ENCODE measurements around the gene CYSLTR2.

Gene CYSLTR2, protein sequence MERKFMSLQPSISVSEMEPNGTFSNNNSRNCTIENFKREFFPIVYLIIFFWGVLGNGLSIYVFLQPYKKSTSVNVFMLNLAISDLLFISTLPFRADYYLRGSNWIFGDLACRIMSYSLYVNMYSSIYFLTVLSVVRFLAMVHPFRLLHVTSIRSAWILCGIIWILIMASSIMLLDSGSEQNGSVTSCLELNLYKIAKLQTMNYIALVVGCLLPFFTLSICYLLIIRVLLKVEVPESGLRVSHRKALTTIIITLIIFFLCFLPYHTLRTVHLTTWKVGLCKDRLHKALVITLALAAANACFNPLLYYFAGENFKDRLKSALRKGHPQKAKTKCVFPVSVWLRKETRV

DNA sequence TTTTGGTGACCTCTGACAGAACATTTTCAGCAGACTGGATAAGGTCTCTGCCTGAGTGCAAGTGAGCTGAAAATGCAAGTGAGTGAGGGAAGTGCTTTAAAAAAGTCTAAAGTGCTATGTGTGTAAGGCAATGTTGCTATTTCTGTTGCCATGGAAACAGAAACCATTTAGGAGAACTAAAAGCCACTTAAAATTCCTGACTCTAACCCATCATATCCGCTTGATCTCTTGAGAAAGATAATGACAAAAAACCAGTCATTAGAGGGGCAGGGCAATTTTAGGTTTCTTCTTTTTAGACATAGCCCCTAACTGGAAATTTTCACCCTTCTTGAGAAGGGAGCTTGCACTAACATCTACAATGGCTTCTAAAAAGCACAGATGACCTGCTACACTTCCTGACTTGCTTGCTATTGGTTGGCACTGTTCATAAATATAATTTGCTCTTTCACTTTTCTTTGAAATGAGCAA lies at the start of gene CYSLTR2:
TSS of gene CYSLTR2 (plus strand) at position 458 of the 468 bp plus-strand sequence. CDS start 52,889 bp downstream, outside the sequence.
- peak in 1 of 2 donors; percentile 91 for DNase-seq

DNA sequence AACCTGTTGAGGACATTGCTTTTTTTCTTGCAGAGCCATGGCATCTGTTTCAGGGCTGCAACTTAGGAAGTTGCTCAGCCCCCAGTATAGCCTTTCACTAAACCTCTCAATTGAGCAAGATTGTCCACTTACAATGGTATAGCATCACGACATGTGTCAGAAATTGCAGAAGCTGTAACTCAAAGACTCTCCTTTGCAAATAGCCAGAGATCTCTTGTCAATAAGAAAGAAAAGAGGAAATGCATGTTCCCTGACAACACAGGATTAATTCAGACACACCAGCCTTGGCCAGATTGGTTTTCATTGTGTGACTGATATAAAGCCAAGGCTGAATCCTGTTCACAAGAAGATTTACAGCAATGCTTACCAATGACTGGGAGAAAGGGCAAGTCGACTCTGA lies 38.7 kb upstream of the CYSLTR2 start:
- peak in 1 of 2 donors; percentile 58 for DNase-seq

DNA sequence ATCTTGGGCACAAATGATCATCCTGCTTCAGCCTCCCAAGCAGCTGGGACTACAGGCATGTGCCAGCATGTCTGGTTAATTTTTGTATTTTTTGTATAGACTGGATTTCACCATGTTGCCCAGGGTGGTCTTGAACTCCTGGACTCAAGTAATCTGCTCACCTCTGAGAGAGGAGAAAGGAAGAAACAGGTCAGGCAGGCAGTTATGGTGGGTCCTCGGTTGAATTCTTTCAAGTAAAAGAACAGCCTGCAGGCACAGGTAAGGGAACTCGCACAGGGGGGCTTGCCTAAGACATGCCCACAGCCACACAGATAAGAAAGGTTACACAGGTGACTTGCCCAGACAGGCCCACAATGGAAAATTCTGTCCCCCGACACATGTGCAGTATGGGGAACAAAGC lies 34.8 kb upstream of the CYSLTR2 start:
- no peak for DNase-seq

DNA sequence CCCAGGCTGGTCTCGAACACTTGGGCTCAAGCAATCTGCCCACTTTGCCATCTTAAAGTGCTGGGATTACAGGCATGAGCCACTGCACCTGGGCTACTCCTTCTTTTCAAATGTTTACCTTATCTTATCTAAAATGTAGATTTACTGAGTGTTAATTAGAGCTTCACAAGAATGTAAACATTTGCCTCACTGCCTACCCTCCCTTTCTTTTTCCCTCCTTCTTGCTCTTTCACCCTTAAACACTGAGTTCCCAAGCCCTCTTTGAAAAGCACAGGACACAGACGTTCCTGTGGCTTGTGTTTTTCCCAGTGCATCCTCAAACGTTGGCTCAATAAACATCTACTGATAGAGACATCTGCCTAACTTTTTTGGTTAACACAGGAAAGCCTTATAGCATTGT lies 32.7 kb upstream of the CYSLTR2 start:
- no peak for DNase-seq

DNA sequence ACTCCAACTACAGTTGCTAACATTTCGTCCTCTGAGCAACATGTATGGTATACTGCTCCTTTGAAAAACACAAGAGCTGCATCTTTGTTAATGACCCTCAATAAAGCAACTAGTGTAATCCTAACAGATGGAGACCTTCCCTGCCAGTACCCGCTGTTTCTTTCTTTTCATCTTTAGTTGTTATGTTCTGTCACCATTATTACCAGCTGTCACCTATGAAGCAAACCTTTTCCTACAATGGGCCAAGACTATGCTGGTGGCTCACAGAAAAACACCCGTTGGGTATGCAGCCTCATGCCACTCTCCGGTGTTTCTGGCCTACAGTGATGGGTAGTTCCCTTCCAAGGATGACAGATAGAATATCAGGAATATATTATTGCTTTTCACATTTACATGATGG lies 29.7 kb upstream of the CYSLTR2 start:
- DNase-seq: no peak

DNA sequence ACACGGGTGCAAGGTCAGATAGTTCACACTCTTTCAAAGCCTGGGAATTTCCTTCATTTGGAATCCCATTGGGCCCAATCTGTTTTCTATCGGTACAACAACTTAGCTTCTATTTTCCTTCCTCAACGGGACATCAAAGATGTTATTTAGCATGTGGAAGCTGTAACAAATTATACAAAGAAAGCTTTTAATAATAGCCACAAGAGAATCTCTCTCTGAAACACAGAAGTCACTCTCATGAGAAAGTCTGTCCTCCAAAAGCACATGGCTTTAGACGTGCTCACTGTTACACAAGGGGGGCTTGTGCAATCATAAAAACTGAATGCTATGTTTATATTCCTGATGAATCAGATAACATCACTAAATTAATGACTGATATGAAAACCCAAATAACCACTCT lies 28.9 kb upstream of the CYSLTR2 start:
- DNase-seq: no peak

DNA sequence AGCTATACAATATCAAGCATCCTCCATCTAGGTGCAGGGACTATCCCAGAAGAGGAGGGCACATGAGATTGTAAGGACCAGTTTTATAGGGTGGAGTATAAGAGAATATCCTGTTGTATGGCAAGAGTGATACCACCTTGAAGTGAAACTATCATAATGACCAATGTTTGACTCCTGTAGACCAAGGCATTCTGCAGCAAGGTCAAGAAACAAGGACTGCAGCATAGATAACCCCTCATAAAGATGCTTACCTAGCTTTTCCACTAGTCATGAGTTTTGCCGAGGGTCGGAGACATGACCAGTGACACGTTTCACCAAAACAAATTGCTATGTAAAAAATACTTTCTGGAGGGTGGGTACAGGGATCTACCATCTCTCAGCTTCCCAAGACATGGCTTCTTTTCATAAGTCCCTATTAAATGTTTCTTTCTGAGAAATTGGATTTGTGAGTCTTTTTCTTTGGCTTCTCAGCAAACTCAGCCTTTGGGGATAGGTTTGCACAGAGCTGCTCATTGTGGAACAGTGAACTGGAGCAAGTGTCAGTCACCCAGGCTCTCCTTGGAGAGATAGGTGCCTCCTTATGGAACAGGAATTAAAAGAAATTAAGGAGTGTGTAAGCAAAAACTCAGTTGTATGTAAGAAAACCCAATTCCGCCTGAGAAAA lies 28.2 kb upstream of the CYSLTR2 start:
- DNase-seq: no peak

DNA sequence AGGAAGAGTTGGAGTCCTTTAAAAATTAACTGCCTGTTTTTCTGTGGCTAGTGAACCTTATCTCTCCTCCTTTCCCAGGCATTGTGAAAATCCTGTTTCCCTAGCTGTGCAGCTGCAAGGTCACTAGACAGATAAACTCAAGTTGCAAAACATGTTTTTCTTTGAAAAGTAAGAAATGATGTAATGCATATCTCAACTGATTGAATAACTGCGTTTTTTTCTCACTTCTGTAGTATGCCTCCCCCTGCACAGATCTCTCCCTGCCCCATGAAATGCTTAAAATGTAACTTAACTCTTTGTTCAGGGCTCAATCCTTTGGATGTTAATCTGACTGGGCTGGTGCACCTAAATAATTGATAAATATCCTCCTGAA lies 27.7 kb upstream of the CYSLTR2 start:
- DNase-seq: peak in 1 of 2 donors; percentile 53

DNA sequence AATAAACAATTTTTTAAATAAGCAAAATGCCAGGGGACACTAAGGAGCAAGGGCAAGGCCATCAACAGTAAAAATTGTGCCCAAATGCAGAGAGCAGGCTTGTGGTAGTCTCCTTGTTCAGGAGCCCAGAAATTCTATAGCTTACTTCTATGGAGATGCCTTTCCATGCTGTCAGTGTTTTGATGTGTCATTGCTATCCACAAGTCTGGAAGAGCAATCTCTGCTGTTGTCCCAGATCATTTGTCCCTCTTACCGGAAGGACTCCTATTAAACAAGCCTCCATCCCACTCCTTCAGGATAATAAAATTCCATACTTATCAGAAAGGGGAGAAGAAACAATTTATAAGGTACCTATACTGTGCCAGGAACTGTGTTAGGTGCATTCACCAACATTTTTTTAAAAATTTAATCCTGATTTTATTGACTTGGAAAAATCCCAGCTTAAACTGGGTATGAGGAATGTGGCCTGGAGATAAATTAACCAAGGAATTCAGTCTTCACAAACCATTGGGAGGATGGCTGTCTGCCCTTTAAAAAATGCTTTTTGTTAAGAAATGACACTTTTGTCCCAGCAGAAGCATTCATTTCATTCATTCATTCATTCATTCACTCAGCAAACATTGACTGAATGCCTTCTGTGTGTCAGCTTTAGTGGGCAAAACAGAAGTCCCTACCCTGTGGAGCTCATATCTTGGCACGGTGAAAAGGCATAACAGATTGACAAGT lies 26.8 kb upstream of the CYSLTR2 start:
- no peak for DNase-seq

DNA sequence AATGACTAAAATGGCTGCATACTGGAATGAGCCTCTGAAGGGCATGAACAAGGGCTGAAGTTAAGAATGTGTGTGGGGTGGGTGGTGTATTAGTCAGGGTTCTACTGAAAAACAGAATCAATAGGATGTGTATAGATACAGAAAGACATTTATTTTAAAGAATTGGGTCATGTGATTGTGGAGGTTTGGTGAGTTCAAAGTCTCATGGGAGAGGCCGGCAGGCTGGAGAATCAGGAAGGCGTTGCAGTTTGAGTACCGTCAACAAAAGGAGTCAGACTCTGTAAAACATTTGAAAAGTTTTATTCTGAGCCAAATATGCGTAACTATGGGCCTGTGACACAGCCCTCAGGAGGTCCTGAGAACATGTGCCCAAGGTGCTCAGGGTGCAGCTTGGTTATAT lies 24.5 kb upstream of the CYSLTR2 start:
- no peak for DNase-seq

DNA sequence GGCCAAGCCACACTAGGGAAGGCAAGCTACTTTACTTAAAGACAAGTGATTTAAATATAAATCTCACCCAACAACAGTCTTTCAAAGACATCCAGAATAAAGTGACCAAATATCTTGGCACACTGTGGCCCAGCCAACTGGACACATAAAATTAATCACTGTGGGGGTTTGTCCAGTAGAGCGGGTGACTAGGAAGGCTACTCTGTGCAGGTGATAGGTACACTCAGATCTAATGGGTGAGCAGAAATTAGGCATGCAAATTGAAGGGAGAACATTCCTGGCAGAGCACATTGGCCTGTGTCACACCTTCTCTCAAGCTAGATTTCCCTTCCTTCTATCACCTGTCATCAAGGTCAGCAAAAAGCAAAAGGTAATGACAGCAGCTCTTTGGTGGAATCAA lies 23.4 kb upstream of the CYSLTR2 start:
- DNase-seq: no peak

DNA sequence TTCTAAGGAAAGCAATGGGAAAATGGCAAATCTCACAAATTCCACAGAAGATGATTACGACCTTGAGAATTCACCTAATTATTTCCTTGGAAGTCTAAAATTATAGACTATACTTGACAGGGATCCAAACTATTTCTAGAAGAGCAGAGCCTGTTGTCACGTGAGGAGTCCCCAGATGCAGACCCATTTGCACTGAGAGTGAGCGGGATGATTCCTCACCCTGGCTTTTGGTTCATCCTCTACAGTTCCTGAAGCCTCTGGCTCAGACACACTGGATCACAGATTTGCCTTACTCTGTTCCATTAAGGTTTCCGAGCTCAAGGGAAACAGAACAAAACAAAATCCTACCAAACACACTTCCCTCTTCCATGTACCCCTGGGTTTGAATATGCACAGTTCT lies 23.0 kb upstream of the CYSLTR2 start:
- no peak for DNase-seq

DNA sequence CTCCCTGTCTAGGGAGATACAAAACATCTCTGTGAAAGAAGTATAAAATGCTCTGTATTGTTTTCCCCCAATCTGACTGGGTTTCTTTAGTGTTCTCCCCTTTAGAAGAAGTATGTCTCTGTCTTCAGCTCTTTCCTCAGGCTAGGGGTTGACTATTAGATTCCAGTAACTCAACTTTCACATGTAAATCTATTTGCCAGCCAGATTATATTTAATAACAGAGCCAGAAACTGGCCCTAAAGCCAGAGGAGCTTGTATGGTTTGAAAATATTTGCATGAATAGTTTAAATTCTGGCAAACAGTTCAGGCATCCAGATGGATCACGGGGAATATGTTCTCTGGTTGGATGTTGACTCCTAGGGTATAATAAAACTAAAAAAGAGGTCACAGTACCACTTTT lies 22.3 kb upstream of the CYSLTR2 start:
- no peak for DNase-seq

DNA sequence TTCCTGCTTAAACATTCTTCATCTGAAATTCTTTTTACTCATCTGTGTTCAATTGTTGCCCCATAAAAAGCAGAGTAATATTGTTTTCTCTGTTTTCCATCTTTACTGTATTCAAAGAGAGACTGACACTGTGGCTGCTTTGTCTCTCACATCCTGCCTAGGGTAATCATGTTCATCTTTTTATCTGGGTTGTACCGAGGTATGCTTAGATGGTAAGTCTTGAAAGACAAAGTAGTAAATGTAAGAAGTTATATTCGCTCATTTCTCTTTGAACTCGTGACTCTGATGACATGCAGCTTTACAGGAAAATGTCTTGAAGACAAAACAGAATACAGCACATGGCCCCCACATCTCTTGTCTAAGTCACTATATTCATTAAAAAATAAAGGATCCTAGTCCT lies 20.0 kb upstream of the CYSLTR2 start:
- DNase-seq: no peak

DNA sequence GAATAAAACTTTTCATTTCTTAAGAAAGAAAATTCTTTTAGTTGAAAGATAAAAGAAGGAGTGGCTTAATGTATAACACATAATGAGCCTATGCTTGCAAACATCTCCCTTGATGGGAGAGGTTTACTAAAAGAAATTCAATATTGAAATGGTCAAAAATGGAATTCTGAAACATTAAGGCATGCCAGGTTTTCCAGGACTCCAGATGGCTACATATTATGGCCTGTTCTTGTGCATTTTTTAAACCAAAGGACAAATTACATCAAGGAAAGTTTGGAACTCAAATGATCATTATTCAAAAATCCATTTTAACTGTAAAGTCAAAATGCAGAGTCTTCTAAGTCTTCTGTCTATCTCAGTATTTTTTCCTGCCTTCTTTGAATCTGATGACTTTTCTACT lies 19.1 kb upstream of the CYSLTR2 start:
- no peak for DNase-seq

DNA sequence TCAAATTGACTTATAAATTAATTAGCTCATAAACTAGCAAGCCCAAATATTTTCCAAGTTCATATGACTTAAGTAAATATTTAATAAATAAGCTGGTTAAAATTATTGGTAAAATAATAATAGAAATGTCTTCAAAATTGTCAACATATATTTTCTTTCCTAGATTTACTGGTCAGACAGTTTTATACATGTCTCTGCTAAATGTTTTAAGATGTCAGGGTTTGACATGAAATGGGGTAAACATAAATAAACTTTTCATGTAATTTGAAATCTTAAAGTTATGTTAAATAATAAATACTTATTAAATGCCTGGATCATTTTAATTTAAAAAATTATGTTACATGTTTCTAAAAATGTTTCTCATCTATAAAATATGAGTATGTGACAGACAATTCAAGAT lies 18.3 kb upstream of the CYSLTR2 start:
- no peak for DNase-seq

DNA sequence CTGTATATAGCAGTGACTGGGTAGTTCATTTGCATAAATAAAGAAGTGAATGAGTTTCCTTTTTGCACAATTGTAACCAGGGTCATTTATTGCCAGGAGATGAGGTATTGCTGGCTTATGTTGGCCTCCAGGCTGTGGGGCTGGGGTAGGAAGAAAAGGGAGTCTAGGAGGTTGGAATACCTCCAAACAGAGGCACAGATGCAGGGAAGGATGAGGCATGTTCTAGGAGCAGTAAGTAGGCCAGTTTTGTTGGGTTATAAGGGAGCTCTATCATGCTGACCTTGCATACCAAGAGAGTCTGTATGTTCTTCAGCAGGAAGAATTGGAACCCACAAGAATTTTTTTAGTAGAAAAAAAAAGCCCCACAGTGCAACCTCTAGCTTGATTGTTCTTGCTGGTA lies 17.2 kb upstream of the CYSLTR2 start:
- no peak for DNase-seq

DNA sequence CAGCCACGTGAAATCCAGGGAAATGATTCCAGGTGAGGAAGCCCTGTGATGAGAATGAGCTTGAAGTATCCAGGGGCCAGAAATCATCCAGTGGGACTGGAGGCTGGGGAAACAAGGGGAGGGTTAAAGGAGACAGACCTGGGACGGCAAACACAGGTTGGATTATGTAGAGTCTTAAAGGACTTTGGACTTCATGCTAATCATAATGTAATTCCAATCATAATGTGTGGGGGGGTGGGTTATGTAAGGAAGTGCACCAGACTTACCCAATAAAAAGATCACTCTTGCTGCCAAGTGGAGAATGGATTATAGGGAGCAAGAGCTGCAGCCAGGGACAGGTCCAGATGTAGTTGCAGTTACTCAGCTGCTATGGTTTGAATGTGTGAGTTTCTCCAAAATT lies 16.1 kb upstream of the CYSLTR2 start:
- DNase-seq: no peak

DNA sequence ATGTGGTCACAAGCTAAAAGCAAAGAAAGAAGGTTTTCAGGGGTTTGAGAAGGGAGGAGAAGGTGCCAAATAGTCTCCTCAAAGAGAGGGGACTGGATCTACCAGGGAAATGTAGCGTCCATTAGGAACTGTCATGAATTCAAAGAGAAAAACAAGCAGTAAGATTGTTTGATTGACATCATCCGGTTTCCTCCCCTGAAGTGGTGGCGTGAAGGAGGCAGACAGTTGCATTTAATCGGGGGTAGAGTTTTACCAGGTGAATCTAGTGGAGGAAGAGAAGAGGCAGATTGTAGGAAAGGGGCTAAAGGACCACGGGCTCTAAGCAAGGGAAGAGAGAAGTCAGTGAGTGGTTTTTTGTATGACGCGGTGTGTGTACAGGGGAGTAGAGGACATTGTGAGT lies 13.0 kb upstream of the CYSLTR2 start:
- no peak for DNase-seq

DNA sequence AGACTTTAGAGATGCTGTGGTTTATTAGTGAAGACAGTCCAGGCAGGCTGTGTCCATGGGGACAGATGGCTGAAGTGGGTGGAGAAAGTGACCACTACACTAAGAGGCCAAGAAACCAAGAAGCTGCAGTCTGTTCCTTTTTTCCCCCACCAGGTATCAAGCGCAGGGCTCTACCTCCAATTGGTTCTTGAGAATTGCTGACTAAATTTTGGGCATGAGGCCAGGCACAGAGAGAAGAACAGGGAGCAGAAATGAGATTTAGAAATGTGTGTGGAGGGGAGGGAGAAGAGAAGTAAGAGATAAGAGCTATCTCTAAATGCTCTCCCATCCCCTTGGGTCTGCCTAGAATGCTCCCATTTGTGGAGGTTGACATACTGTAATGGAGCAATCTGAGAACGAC lies 12.3 kb upstream of the CYSLTR2 start:
- no peak for DNase-seq

DNA sequence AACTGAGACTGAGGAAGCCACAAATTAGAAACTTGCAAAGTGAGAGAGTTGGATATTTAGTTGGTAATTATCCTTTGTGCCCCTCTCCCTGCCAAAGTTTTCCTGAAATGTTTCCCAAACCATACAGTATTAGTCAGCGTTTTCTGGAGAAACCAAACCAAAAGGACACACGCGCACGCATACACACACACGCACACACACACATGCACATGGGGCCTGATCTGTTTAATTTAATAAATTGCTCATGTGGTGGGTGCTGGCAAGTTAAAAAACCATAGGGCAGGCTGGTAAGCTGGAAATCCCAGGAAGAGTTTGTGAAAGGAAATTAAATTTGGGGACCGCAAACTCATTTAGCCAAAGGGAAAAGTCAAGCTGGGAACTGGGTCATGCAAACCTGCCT lies 11.7 kb upstream of the CYSLTR2 start:
- no peak for DNase-seq

DNA sequence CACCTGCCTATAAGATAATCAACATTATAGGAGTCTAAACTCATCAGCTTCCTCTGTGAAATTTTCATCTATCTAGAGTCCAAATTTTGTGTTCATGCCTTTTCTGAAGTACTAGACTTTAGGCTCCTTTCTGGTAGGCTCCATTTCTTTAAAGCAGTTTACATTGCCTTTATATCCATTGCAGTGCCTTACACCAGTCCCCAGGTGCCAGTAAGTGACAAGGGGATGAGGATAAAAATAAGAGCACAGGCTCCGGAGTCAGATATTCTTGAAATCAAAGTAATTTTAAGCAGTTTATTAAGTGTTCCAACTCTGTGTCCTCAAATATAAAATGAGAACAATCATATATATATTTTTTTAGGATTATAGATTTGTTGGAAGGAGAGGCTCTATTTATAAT lies 10.6 kb upstream of the CYSLTR2 start:
- DNase-seq: no peak

DNA sequence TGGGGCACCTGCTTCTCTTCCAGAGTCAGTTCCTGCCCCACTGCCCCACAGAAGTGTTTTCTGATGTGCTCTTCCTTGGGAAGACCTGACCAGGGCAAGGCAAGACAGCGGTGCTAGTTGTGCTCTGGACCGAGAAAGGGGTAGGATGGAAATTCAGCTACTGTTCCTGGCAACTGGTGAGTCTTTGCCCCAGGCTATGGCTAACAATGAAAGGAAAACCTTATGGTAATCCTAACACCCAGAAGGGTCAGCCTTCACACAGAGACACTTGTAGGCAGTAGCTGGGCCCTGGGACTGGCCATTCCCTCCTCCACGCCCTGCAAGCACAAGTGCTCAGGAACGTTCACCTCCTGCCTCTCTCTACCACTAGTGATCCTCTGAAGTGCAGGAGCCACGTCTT lies 9.6 kb upstream of the CYSLTR2 start:
- DNase-seq: no peak

DNA sequence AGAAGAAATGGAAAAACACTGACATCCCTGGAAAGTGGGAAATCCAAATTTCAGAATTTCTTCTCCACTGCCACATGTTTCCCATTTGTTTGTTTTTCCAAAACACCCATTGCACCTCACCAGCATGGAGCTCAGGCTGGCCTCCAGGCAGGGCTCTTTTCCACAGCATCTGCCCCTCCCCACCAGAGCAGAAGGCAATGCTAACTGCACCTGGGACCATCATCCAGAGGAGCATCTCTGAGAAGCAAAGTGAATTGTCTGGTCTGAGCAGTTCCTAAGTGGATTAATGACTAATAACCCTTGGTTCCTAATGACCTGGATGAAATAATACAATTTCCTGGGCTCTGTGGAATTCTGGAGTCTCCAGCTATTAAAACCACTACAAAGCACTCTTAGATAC lies 8.8 kb upstream of the CYSLTR2 start:
- no peak for DNase-seq
